ENCODE results near the gene PTEN.

Gene PTEN

DNA sequence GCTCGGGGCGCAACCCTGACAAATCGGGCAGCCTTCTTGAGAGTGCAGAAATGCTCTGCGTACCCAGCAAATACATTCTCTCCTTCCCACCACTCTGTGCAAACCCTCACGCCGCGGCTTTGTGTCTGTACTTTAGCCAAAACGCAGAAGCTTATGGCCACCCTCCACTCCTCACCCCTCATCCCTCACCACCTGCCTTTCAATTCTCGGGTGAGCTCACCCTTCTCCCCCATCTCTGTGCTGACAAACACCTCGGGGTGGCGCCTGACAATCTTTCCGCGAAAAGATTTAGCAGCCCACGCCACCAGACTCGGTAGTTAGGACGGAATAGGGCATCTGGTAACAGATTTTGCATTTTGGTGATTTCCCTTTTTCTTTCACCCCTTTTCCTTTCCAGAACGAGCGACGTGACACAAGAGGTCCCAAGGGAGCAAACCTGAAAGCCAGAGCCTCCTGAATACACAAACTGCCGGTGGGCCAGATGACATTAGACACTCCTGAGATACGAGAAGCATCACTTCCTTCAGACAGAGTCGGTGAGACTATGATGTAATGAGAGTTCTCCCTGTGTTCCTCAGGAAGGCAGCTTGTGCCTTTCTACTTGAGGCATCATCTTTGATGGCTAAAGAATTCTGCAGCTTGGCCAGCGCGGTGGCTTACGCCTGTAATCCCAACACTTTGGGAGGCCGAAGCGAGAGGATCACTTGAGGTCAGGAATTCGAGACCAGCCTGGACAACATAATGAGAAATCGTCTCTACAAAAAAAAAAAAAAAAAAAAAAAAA, 44.7 kb upstream of the PTEN start (continued):
- TF ChIP-seq ZNF514 (tag by site-specific recombination; IDR thresholded peaks at IDR 0.05) (no peak), ZNF23 (tag by site-specific recombination; IDR thresholded peaks at IDR 0.05; ENCODE audit: borderline replicate concordance) (no peak), KLF9 (tag by site-specific recombination; IDR thresholded peaks at IDR 0.05; ENCODE audit: low read depth) (no peak), ZNF677 (tag by site-specific recombination; IDR thresholded peaks at IDR 0.05) (no peak), KLF1 (tag by site-specific recombination; IDR thresholded peaks at IDR 0.05) (no peak), SP2 (tag by site-specific recombination; IDR thresholded peaks at IDR 0.05) (no peak), ZBTB21 (tag by site-specific recombination; IDR thresholded peaks at IDR 0.05) (peak; percentile 47; the same call in 1 of the 2 replicates), IKZF3 (tag by site-specific recombination; IDR thresholded peaks at IDR 0.05) (peak; percentile 27; the same call in 1 of the 2 replicates), BCL11A (tag by site-specific recombination; IDR thresholded peaks at IDR 0.05; ENCODE audit: low read depth) (no peak), ZEB2 (tag by site-specific recombination; IDR thresholded peaks at IDR 0.05) (no peak), ZNF529 (tag by site-specific recombination; IDR thresholded peaks at IDR 0.05; ENCODE audit: insufficient replicate concordance) (no peak), ZNF776 (tag by site-specific recombination; IDR thresholded peaks at IDR 0.05; ENCODE audit: borderline replicate concordance) (no peak), ZNF624 (tag by site-specific recombination; IDR thresholded peaks at IDR 0.05) (no peak), ZNF571 (tag by site-specific recombination; IDR thresholded peaks at IDR 0.05) (no peak), SP3 (tag by site-specific recombination; IDR thresholded peaks at IDR 0.05) (no peak), ZNF404 (tag by site-specific recombination; IDR thresholded peaks at IDR 0.05) (no peak)
- TF ChIP-seq, protein P1, sequence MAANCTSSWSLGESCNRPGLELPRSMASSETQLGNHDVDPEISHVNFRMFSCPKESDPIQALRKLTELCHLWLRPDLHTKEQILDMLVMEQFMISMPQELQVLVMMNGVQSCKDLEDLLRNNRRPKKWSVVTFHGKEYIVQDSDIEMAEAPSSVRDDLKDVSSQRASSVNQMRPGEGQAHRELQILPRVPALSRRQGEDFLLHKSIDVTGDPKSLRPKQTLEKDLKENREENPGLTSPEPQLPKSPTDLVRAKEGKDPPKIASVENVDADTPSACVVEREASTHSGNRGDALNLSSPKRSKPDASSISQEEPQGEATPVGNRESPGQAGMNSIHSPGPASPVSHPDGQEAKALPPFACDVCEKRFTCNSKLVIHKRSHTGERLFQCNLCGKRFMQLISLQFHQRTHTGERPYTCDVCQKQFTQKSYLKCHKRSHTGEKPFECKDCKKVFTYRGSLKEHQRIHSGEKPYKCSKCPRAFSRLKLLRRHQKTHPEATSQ (tag by site-specific recombination; IDR thresholded peaks at IDR 0.05), result no peak
- TF ChIP-seq, protein P2, sequence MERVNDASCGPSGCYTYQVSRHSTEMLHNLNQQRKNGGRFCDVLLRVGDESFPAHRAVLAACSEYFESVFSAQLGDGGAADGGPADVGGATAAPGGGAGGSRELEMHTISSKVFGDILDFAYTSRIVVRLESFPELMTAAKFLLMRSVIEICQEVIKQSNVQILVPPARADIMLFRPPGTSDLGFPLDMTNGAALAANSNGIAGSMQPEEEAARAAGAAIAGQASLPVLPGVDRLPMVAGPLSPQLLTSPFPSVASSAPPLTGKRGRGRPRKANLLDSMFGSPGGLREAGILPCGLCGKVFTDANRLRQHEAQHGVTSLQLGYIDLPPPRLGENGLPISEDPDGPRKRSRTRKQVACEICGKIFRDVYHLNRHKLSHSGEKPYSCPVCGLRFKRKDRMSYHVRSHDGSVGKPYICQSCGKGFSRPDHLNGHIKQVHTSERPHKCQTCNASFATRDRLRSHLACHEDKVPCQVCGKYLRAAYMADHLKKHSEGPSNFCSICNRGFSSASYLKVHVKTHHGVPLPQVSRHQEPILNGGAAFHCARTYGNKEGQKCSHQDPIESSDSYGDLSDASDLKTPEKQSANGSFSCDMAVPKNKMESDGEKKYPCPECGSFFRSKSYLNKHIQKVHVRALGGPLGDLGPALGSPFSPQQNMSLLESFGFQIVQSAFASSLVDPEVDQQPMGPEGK (tag by site-specific recombination; IDR thresholded peaks at IDR 0.05), result peak; percentile 57
- TF ChIP-seq, protein P3, sequence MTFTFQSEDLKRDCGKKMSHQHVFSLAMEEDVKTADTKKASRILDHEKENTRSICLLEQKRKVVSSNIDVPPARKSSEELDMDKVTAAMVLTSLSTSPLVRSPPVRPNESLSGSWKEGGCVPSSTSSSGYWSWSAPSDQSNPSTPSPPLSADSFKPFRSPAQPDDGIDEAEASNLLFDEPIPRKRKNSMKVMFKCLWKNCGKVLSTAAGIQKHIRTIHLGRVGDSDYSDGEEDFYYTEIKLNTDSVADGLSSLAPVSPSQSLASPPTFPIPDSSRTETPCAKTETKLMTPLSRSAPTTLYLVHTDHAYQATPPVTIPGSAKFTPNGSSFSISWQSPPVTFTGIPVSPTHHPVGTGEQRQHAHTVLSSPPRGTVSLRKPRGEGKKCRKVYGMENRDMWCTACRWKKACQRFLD (tag by site-specific recombination; IDR thresholded peaks at IDR 0.05), result no peak
- TF ChIP-seq, protein P4, sequence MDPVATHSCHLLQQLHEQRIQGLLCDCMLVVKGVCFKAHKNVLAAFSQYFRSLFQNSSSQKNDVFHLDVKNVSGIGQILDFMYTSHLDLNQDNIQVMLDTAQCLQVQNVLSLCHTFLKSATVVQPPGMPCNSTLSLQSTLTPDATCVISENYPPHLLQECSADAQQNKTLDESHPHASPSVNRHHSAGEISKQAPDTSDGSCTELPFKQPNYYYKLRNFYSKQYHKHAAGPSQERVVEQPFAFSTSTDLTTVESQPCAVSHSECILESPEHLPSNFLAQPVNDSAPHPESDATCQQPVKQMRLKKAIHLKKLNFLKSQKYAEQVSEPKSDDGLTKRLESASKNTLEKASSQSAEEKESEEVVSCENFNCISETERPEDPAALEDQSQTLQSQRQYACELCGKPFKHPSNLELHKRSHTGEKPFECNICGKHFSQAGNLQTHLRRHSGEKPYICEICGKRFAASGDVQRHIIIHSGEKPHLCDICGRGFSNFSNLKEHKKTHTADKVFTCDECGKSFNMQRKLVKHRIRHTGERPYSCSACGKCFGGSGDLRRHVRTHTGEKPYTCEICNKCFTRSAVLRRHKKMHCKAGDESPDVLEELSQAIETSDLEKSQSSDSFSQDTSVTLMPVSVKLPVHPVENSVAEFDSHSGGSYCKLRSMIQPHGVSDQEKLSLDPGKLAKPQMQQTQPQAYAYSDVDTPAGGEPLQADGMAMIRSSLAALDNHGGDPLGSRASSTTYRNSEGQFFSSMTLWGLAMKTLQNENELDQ (tag by site-specific recombination; IDR thresholded peaks at IDR 0.05; ENCODE audit: low read depth), result no peak
- TF ChIP-seq, protein P5, sequence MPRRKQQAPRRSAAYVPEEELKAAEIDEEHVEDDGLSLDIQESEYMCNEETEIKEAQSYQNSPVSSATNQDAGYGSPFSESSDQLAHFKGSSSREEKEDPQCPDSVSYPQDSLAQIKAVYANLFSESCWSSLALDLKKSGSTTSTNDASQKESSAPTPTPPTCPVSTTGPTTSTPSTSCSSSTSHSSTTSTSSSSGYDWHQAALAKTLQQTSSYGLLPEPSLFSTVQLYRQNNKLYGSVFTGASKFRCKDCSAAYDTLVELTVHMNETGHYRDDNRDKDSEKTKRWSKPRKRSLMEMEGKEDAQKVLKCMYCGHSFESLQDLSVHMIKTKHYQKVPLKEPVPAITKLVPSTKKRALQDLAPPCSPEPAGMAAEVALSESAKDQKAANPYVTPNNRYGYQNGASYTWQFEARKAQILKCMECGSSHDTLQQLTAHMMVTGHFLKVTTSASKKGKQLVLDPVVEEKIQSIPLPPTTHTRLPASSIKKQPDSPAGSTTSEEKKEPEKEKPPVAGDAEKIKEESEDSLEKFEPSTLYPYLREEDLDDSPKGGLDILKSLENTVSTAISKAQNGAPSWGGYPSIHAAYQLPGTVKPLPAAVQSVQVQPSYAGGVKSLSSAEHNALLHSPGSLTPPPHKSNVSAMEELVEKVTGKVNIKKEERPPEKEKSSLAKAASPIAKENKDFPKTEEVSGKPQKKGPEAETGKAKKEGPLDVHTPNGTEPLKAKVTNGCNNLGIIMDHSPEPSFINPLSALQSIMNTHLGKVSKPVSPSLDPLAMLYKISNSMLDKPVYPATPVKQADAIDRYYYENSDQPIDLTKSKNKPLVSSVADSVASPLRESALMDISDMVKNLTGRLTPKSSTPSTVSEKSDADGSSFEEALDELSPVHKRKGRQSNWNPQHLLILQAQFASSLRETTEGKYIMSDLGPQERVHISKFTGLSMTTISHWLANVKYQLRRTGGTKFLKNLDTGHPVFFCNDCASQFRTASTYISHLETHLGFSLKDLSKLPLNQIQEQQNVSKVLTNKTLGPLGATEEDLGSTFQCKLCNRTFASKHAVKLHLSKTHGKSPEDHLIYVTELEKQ (tag by site-specific recombination; IDR thresholded peaks at IDR 0.05; ENCODE audit: borderline replicate concordance), result no peak
- TF ChIP-seq, protein P6, sequence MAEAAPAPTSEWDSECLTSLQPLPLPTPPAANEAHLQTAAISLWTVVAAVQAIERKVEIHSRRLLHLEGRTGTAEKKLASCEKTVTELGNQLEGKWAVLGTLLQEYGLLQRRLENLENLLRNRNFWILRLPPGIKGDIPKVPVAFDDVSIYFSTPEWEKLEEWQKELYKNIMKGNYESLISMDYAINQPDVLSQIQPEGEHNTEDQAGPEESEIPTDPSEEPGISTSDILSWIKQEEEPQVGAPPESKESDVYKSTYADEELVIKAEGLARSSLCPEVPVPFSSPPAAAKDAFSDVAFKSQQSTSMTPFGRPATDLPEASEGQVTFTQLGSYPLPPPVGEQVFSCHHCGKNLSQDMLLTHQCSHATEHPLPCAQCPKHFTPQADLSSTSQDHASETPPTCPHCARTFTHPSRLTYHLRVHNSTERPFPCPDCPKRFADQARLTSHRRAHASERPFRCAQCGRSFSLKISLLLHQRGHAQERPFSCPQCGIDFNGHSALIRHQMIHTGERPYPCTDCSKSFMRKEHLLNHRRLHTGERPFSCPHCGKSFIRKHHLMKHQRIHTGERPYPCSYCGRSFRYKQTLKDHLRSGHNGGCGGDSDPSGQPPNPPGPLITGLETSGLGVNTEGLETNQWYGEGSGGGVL (tag by site-specific recombination; IDR thresholded peaks at IDR 0.05), result peak; percentile 88
- TF ChIP-seq, protein P7, sequence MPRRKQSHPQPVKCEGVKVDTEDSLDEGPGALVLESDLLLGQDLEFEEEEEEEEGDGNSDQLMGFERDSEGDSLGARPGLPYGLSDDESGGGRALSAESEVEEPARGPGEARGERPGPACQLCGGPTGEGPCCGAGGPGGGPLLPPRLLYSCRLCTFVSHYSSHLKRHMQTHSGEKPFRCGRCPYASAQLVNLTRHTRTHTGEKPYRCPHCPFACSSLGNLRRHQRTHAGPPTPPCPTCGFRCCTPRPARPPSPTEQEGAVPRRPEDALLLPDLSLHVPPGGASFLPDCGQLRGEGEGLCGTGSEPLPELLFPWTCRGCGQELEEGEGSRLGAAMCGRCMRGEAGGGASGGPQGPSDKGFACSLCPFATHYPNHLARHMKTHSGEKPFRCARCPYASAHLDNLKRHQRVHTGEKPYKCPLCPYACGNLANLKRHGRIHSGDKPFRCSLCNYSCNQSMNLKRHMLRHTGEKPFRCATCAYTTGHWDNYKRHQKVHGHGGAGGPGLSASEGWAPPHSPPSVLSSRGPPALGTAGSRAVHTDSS (tag by site-specific recombination; IDR thresholded peaks at IDR 0.05), result no peak
- TF ChIP-seq, protein P8, sequence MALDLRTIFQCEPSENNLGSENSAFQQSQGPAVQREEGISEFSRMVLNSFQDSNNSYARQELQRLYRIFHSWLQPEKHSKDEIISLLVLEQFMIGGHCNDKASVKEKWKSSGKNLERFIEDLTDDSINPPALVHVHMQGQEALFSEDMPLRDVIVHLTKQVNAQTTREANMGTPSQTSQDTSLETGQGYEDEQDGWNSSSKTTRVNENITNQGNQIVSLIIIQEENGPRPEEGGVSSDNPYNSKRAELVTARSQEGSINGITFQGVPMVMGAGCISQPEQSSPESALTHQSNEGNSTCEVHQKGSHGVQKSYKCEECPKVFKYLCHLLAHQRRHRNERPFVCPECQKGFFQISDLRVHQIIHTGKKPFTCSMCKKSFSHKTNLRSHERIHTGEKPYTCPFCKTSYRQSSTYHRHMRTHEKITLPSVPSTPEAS (tag by site-specific recombination; IDR thresholded peaks at IDR 0.05), result no peak

Data from HEK293 (cell line).